RPMI7951 (cell line): ENCODE measurements around the gene COL4A2. TPM values are rescaled to one million over a fixed set of nuclear protein-coding genes. Genes with fewer than 3 reads are reported as not detected.
A peak's percentile ranks its signal among the peaks of the same experiment; 100 is the strongest.

ENCODE experiments used
- DNase-seq: peaks from one replicate; pipeline ENCODE4 v3.0.0-alpha.2; 2012; ENCODE audit warnings: low read depth
- total RNA-seq: library from RNA; depleted of rRNA; stranded (reverse); fragments of >200 nt; shearing (Covaris generic); gene quantifications from 2 replicates; pipeline ENCODE4 v1.2.3, GENCODE V29; 2014

Gene COL4A2
- total RNA-seq, 1 experiment from 2014 or later, result 181 TPM

DNA sequence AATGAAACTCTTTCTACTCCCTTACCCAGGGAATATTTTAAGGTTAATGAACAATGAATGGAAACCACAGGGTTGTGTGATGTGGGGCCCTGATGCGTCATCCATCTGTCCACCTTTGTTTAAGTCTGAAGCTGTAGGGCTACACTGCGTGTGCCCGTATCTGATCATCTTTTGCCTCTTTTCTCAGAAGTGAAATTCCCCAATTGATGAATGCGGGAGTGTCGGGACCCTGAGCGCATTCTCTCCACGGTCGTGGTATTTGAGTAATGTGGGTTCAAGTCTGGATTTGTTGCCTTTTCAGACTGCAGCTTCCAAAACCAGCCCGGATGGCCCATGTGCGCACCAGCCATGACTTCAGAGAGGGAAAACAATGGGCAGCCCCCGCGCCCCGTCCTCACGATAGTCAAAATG, 112.3 kb downstream of the COL4A2 start:
- peak; percentile 81 for DNase-seq

DNA sequence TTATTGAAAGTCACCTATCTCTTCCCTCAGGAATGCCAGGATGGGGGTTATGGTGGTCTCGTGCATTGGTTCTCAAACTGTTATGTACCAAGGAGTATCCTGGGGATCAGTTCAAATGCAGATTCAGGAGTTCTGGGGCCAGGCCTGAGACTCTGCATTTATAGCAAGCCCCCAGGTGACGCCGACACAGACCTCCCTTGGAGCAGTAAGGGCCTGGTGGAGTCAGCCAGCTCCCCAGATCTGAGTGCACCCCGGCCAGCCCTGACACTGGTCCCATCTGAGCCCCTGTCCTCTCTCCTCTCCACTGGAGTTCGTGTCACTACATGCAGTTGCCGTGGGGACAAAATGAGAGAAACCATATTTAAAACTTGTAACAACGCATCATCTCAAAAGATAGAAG, 112.9 kb downstream of the COL4A2 start:
- no peak for DNase-seq

DNA sequence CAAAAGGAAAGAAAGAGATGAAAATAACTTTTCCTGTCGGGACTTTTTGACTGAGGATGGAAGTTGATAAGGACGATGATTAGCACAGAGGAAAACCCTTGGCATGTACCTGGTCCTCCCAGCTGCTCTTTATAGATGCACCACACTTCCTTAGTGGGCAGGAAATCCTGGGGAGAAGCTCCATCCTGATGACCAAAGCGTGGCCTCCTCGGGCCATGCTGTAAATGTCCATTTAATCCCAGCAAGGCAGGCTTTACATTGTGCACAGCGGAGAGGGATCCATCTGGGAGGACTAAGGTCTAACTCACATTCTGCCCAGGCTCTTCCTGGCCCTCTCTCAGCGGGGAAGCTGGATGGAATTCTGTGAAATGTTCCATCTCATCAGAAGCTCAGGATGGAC, 113.5 kb downstream of the COL4A2 start:
- no peak for DNase-seq

DNA sequence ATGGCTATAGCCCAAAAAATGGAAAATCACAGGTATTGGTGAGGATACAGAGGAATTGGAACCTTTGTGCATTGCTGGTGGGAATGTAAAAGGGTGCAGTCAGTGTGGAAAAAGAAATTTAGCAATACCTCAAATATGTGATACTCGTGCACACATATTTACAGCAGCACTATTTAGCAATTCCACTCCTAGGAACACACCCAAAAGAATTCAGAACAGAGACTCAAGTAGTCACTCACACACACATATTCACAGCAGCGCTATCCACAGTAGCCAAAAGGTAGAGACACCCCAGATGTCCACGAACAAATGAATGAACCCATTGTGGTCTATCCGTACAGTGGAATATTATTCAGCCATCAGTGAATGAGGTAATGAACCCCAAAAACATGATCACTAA, 114.0 kb downstream of the COL4A2 start:
- no peak for DNase-seq

DNA sequence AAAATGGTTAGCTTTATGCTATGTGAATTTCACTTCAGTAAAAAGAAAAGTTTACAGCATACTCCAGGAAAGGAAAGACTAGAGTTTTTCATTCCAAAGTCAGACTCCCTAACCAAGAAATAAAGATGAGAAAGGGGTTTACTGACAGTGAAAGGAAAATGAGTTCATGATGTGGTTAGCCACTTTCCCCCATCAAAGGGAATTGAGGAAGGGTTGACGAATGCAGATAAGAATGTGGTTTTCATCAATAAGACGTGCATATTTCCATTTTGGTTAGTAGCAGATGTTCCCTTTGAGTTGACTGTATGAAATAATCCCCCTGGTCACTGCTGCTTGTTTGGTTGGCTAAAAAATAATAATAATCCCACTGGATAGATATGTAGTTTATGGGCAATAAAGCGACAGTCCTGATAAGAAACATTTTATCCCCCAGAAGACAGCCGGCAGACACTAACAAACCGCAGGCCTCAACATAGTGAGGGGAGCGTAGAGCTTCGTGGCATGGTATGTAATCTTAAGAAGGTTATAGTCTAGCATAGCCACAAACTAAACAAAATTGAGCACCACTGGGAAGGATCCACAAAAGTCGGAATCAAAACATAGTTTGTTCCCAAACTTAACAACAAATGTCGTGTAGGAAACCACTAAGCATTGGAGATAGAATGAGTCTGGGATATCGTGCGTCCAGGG, 114.8 kb downstream of the COL4A2 start:
- peak; percentile 92 for DNase-seq

DNA sequence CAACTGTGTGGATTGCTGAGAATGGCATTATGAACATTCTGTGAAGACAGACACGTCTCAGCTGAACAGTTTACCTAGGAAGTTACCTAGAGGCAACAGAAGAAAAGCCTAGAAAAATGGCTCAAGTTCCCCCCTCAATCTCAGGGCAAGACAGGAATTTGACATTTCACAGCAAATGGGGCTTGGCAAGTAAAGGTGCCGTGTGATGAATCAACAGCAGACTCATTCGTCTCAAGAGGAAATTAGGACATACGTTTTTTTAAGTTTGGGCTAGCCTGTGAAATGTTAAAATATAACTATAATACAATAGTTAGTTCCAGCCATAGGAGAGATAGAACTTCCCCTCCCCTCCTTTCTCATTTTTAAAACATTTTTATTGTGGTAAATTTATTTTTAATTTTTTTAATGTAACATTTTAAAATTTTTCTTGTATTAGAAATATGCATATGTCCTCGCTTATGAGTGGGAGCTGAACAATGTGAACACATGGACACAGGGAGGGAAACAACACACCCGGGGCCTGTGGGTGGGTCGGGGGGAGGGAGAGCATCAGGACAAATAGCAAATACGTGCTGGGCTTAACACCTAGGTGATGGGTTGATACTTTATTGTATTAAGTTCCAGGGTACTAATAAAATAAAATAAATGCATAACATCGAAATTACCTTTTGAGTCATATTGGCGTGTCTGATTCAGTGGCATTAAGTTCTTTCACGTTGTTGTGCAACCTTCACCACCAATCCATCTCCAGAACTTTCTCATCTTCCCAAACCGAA, 116.0 kb downstream of the COL4A2 start:
- peak; percentile 43 for DNase-seq

DNA sequence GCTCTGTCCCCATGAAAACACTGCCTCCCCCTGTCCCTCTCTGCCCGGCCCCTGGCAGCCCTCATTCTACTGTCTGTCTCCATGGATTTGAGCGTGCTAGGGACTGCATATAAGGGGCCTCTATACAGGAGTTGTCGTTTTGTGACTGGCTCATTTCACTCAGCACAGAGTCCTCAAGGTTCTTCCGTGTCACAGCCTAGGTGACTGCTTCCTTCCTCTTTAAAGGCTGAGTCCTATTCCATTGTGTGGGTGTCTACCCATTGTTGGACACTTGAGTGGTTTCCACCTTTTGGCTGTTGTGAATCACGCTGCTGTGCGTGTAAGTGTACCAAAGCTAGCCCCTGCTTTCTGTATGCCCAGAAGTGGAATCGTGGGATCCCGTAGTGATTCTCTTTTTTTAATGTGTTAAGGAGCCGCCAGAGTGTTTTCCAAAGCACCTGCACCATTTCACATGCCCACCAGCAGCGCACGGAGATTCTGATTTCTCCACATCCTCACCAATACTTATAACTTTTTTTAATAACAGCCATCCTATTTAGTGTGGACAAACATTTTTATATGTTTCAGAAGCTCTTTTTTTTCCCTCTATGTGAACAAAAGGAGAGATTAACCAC, 116.7 kb downstream of the COL4A2 start:
- no peak for DNase-seq

DNA sequence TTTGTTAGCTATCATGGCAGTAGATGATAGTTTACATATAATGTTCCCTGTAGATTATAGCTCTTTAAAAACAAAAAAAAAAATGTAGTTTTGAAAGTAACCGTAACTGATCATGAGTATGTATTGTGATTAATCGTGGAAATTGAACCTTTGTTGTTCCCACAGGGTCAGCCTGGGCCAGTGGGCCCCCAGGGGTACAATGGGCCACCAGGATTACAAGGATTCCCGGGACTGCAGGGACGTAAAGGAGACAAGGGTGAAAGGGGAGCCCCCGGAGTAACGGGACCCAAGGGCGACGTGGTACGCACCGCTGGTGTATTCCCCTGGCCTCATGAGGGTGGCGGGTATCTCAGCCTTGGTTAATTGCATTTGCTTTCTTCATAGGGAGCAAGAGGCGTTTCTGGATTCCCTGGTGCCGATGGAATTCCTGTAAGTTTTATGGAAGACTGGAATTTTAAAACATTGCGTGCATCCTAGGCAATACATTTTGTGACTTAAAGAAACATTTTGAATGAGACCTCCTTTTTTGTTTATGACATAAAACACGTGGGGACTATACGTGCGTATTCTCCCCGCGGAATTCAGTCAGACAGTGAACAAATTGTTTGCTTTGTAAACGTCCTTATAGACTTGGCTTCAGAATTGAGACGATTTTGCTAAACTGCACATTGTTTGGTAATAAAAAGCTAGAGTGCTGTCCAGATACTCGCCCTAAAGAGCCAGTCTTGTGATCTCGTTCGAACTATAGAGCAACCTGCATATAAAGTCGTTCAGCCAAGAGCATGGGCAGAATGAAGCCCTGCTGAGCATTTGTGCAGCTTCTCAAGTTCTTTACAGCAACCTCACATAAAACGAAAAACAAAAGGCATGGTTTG, 117.7 kb downstream of the COL4A2 start:
- no peak for DNase-seq

DNA sequence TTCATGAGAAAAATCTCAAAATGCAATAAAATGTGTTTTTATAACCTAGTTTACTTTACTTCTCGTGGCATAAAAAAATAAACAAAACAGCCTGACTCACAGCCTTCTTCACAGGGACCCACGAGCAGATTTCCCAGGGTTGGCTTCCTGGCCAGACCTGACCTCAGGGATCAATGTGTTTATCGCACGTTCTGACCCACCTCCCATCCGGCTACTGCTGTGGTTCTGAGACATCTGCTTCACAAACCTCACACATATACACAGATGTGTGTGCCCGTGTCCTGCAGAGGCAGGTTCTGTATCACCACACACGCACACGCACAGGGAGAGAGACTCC, 118.3 kb downstream of the COL4A2 start:
- DNase-seq, result no peak

DNA sequence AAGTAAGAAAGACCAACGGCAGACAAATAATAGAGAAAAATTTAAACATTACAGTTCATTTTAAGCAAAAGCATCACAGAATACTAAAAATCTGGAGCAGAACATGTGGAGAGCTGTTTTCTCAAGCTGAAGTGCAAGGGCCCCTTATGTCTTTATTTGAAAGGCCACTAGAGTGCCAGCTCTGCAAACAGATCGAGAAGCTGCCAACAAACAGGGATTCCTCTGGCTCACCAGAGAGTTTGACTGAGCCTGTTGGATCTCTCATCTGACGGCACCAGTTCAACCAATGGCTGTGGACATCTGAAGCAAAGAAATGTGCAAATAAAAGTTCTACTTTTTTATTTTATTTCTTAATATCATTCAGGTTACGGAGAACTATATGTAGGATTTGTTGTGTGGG, 119.7 kb downstream of the COL4A2 start:
- no peak for DNase-seq

DNA sequence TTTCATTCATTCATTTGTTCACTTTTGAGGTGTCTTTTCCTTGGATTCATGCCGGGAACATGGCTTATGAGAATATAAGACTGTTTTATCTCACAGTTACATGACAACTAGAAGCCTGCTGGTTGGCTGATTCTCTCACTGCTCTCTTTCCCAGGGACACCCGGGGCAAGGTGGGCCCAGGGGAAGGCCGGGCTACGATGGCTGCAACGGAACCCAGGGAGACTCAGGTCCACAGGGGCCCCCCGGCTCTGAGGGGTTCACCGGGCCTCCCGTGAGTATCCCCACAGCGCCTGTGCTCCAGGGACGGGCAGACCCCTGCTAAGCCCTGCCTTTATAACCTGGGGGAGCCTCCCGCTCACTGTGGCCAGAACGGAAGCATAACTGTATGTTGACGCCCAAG, 121.2 kb downstream of the COL4A2 start:
- no peak for DNase-seq

DNA sequence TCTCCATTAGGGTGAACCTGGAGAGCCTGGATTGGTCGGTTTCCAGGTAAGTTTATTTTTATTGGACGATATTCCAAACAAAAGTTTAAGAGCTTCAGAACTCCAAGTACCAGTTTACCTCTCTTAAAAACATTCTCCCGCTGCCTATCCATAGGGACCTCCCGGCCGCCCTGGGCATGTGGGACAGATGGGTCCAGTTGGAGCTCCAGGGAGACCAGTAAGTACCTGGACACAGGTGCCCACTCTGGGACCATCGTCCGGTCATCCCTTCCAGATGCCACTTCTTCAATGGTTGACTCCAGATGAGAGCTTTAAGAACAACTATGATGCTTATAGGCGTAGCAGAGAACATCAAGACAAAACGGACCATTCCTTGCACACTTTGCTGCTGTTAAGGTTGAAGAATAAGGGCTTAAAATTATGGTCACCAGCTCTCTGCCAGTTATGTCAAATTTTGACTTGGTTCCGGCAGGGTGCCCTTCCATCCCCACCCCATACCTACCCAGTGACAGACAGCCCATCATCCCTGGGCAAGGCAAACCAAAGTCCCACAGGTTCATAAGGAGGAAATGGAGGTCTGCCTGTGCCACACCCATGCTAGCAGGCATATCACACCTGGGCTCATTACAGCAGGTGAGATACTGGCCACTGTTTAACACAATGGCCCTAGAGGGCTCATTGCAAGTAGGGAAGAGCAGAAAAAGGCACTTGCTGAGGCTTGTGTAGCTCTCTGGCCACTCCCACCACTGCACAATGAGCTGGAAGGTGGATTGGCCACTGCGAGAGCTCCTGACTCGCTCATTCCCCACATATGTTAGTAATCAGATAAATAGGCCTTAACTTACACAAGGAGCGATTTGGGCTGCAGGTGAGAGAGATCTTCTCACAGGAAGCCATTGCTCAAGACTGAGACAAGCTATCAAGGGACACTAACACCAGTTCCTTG, 123.6 kb downstream of the COL4A2 start:
- no peak for DNase-seq

DNA sequence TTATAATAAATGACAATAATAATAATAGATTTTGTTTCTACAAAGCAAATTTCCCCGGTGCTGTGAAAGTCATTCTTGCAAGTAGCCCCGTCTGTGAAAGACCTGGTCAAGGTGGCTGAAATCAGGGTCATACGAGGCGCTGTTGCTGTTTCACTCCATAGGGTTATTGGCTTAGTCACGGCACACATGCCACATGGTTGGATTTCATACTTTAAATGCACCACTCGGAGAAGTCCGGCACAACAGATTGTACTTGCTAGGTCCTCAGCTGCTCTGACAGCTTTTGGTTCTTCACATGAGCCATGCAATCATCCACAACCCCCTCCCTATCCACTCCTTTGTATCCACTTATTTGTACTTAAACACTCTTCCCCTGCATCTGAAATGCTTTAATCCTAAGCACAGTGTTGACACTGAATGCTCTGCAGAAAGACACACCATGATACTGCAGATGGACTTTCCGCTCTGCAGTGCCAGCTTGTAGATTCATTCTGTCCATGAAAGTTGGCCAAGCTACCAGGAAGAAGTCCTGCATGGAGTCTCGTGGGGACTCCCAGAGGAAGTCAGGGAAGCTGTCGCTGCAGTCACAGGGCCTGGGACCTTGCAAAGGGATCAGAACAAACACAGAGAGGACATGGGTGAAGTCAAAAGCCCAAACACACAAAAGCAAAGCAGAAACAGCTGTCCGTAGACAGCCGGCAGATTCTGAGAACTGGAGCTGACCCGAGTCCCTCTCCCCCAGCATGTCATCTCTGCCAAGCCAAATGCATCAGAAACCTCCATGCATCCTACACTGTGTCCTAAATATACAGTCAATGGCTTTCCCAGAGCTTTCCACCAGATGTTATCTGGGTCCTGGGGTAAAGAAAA, 124.6 kb downstream of the COL4A2 start:
- no peak for DNase-seq

DNA sequence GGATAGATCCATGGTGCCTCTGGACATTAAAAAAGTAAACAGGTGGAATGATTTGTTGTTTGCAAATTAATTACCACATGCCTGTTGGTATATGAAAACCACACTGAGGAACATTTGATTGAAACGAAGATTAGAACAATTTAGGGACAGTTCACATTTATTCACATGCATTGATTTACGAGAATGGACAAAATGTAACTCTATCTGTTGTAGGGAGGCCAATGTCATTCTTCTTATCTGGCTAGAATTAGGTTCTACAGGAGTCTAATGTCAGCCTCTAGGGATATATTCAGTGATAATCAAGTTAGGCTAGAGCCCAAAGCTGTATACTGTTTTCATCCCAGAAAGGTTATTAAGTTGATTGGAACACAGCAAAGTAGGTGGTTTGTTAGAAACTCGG, 125.4 kb downstream of the COL4A2 start:
- DNase-seq, result no peak

DNA sequence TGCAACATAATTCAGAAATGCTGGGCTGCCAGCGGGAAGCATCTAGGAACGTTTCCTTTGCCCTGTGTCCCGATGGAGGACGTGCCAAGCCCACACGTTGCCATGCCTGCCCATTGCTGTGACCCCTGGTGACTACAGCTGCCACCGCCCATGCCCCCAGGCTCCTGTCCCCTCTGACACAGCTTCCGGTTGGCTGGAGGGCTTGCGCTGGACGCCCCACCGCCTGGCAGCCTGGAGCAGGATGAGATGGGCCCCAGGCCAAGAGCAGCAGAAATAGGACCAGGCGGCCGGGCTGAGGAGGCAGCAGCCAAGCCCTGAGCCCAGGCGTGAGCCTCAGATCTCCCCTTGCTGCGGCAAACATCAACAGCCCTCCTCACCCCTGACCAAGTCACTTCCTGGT, 125.9 kb downstream of the COL4A2 start:
- no peak for DNase-seq

DNA sequence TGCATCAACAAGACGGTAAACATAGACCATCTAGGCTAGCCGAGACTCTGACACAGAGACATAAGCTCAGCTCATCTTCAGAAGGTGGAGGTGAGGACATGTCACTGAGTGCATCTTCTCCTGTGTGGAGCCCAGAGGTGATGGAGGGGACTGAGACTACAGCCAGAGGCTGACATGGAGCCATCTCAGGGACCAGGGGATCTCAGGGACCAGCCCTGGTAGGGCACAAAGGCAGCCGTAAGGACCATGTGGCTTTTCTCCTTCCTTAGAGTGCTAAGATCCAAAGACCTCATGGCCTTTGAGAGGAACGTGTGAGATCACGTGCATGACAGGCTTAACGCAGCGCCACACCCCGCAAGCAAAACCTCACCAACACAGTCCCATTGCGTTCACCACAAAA, 127.5 kb downstream of the COL4A2 start:
- DNase-seq, result no peak

DNA sequence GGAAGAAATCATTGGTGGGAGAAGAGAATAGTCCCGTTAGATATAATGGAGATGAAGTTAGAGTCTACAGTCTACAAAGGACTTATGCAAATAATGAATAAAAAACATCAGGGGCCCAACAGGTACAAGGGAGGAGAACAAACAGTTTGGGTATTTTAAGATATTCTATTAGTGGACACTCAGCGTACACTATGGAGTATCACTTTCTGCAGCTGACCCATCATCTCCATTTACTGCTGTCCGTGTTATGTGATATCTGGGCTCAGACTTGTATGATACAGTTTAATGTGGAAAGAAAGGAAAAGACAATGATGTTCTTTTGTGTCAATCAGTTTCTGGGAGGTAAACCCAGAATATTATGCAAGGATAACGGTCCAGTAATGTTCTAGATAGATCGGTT, 128.2 kb downstream of the COL4A2 start:
- DNase-seq, result no peak

DNA sequence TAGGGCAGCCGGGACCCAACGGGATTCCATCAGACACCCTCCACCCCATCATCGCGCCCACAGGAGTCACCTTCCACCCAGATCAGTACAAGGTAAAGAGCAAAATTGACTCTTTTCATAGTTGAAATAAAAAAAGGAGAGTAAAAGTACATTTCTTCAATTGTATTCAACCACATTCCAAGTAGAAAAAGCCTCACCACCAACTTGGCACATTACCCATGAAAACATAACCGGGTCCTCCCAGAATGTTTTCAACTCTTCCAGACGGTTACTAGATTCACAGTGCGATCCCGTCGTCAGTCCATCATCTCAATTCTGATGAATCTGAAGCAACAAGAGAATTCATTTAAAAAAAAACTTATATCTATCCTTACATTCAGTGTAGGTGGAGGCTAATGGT, 129.2 kb downstream of the COL4A2 start:
- no peak for DNase-seq

DNA sequence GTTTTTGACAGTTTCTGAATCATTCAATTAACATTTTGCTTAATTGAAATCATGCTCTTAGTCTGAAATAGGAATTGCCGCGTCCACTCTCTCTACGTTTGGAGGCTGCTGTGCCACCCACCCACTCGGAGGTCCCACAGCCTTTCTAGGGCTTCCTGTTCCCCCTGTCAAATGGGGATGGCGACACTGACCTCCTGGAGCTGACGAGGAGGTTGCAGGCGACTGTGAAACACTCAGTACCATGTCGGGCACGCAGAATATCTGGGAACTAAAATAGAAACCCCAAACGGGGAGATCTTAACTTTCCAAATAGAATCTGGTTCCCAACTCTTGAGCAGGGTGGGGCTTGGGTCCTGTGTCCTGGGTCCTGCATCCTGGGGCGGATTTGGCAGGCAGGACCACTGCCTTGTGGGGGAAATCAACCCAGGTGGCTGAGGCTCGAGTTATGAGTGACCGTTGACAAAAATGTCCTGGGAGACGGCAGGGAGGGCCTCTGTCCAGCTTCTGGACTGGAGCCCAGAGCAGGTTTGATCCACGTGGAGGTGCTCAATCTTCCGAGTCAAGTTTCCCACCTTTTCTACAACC, 129.8 kb downstream of the COL4A2 start:
- DNase-seq, result no peak

DNA sequence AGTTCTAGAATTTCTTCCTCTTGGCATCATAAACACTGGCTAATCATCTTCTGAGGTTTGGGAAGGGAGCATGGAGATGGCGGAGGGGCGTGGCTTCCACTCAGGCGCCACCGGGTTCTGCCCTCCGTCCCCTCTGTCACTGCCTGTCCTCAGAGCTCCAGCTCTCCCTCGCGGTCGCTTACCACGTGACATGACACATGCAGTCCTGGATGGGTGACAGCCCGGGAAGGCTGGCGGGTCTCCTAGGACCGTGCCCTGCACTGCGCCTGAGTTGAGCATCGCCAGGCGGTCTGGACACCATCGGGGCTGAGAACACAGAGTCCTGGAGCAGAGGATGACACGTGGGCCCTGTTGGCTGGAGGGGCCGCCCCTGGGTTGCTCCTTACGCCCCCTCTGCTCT, 131.1 kb downstream of the COL4A2 start:
- no peak for DNase-seq
